Stimulated activated CD4-positive, alpha-beta T cell treated with anti-CD3 and anti-CD28 coated beads, Interleukin-15, amount 100 ng/mL, for 24 hours (primary cell): ENCODE results near the gene CFAP299.
"Not testable (repeated sequence)": the region's sequence is repeated elsewhere in the genome, so short reads cannot be mapped to it uniquely, and the experiment has no call there.

Experiments used
- DNase-seq: peaks from one replicate; pipeline ENCODE4 v3.0.0-alpha.2; 2020

Gene CFAP299

DNA sequence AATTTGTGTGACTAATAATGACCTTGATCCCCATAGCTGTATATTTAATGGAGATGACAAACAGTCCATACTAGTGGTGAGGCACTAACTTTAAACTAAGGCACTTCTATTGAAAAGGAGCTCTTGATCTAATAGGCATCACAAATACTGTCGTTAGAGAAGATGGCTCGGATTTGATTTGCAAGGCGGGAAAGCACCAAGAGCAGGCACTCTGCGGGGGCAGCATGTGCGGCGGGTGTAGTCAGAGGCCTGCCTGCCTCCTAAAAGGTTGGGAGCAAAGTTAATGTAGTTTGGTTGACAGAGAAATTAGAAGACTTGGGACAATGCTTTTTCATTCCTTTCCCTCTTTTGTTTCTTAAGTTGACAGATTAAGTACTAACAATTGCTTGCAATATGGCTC is 278.8 kb downstream of the CFAP299 start:
- DNase-seq, result no peak

DNA sequence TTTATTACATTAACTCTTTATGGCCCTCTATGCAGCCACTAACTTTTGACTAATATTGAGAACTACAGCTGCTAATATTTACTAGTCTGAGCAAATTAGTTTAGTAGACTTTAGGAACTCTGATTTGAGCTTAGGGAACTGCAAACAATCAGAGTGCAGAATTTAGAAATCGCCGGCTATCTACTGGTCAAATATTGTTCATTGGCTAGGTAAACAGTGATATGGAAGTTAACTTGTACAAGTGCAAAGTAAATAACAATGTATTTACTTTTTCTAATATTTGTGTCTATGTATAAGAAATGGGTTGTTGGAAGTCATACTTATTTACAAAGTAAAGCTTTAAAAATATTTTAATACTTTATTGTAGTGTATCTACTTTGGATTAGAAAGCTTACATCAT is 279.6 kb downstream of the CFAP299 start:
- DNase-seq, result no peak

DNA sequence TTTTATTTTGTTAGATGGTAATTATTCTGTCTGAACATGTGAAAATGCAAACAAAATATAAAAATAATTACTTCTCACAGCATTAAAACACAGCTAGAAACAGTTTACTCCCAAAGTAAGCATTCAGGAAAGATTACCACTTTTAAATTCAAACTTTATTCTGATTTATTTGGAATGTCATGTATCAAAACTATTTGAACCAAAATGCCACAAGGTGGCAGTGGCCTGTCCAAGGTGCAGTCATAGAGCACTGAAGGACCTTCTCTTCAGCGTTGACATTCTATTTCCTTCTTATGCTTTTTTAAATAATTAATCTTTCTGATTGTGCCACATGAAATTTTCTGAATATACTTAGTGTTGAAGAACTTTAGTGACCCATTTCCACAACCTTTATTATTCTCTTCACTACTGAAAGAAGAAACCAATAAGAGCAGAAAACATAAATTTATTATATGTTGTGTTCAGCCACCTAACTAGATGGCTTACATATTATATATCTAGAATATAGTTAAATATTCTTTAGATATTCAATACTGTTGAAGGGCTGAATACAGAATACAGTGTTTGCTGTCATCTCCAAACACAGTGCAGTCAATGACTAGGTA is 283.6 kb downstream of the CFAP299 start:
- peak; percentile 3 for DNase-seq

DNA sequence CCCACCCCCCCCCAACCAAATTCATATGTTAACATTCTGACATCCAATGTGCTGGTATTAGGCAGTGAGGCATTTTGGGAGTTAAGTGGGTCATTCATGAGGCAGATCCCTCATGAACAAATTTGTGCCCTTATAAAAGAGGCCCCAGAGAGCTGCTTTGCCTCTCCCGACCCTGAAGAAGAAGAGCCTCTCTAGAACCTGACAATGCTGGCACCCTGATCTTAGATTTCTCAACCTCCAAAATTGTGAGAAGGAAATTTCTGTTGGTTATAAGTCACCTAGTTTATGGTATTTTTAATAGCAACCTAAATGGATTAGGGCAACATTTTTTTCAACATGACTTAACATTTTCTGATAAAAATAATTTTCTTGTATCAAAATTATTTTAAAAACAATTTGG is 296.3 kb downstream of the CFAP299 start:
- no peak for DNase-seq

DNA sequence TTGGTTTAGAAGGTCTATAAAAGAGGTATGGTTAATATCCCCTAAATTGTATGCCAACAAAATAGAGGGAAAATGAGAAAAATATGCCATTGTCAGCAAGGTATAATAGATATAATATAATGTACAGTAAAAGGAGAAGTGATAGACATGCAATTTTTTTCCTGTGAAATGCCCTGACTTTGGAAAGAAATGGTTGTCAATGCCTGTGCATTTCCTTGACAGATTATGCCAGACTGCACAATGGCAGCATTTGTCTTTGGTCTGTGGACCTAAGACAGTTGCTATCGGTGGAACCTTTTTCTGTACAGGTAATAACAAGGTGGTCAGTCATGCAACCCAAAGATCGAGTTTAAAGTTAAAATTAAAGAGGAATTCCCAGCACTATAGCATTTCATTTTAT is 301.7 kb downstream of the CFAP299 start:
- no peak for DNase-seq

DNA sequence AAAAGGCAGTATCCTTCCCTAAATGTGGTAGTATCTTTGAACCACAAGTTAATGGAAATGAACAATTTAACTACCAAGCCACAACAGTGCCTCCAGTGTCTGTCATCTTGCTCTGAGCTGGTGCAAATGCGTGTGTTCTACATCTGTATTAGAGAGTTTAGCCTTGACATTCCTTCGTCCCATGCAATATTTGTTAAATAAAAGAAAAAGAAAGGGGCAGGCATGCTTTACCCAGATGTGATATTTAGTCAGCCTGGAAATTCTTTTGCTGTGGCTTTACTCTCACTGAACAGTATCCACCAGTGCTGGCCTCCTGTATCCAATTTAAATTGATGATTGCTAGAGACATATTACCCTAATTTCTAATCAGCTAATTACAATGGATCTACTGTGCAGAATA is 310.5 kb downstream of the CFAP299 start:
- no peak for DNase-seq

DNA sequence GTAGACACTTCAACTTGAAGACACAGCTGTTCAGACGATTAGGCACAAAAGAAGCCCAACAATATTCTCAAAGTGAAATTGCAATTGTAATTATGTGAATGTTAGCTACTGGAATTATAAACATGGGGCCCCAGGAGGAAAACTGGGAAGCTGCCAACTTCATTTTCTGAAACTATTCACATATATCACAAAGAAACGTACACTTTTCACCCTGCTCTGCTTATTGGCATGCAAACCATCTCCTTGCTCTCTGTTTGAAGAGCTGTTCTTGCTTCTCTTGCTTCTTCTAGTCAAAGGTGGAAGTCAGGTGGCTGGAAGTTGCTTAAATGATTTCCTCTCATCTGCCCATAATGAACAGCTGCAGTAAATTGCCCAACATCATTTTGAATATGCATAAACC is 320.1 kb downstream of the CFAP299 start:
- no peak for DNase-seq

DNA sequence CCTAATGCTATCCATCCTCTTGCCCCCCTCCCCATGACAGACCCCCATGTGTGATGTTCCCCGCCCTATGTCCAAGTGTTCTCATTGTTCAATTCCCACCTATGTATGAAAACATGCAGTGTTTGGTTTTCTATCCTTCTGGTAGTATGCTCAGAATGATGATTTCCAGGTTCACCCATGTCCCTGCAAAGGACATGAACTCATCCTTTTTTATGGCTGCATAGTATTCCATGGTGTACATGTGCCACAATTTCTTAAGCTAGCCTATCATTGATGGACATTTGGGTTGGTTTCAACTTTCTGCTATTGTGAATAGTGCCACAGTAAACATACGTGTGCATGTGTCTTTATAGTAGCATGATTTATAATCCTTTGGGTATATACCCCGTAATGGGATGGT is 334.6 kb downstream of the CFAP299 start:
- DNase-seq, result not testable (repeated sequence)

DNA sequence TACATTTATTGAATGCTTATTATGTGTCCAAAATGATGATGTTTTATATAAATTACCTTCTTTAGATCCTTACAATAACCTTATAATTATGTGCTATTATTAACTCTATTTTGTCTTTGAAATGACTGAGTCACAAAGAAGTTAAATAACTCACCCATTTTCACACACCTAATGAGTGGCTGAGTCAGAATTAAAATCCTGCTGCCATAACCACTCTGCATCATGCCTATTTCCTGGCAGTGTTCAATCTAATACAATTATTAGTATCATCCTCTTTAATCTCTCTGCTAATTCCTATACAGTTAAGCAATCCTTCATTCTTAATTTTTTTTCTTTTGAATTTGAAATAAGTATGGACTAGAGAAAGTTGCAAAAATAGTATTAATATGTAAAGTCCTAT is 342.9 kb downstream of the CFAP299 start:
- DNase-seq, result no peak

DNA sequence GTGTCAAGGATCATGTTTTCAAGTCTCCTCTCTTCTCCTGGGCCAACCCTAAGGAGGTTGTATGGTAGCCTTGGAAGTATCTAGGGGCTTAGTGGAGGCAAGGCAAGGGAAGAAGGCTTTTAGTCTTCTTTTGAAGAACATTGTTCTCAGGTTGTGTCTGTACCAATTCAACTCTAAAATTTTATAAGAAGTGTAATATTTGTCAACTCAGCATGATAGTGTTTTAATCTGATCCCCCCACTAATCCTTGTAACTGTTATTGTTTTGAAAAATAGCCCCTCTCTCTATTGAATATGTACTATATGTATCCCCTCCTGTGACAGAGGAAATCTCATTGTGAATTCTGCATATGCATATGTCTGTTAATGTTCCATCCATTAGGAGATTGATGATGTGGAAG is 345.4 kb downstream of the CFAP299 start:
- no peak for DNase-seq

DNA sequence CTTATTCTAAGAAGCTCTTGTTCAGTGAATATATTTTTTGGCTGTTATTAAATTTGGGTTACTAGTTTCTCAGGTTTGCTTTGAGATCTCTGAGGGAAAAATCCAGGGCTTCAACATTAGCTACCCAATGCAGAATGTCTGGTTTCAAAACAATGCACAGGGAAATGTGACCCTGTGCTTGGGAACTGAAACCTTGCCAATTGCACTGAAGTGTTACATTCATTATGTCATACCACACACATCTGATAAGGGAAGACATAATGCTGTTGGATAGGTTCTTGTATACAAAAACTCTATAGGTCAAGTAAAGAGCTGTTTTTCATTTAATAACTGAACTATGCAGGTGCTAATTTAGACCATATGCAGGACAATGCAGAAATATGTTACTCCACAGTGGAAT is 349.7 kb downstream of the CFAP299 start:
- DNase-seq, result no peak

DNA sequence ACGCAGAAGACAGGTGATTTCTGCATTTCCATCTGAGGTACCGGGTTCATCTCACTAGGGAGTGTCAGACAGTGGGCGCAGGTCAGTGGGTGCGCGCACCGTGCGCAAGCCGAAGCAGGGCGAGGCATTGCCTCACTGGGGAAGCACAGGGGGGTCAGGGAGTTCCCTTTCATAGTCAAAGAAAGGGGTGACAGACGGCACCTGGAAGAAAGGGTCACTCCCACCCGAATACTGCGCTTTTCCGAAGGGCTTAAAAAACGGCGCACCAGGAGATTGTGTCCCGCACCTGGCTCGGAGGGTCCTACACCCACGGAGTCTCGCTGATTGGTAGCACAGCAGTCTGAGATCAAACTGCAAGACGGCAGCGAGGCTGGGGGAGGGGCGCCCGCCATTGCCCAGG is 352.2 kb downstream of the CFAP299 start:
- DNase-seq, result not testable (repeated sequence)

DNA sequence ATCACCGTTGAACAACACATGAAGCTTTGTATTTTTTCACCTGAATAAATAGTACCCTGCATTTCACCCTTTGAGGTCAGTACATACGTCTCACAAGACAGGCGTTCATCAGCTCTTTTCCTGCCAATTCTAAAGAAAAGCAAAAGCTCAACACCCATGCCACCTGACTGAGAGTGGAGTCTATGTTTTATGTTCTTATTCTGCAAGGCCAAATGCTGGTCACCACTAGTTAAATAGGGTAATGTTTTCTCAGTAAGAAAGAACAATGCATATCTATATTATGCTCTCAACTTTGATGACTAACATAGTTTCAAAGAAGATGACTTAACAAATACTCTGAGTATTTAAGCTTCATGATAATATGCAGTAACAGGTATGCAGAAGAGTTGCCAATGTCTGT is 358.6 kb downstream of the CFAP299 start:
- no peak for DNase-seq

DNA sequence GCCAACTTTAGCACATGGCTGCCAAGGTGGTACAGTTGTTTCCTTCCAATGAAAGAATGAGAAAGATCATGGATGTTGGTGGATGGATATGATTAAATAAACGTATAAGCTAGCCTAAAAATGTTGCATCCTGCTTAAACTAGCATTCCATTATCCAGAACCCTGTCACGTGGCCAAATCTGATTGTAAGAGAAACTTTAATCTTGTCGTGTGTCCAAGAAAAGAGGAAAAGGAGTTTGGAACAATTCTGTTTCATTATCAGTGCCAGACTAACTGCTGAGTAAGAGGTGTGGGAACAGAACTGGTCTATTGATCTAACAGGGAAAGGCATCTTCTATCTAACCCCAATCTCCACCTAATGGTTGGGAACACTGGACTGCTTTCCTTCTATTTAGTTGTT is 369.8 kb downstream of the CFAP299 start:
- DNase-seq, result no peak

DNA sequence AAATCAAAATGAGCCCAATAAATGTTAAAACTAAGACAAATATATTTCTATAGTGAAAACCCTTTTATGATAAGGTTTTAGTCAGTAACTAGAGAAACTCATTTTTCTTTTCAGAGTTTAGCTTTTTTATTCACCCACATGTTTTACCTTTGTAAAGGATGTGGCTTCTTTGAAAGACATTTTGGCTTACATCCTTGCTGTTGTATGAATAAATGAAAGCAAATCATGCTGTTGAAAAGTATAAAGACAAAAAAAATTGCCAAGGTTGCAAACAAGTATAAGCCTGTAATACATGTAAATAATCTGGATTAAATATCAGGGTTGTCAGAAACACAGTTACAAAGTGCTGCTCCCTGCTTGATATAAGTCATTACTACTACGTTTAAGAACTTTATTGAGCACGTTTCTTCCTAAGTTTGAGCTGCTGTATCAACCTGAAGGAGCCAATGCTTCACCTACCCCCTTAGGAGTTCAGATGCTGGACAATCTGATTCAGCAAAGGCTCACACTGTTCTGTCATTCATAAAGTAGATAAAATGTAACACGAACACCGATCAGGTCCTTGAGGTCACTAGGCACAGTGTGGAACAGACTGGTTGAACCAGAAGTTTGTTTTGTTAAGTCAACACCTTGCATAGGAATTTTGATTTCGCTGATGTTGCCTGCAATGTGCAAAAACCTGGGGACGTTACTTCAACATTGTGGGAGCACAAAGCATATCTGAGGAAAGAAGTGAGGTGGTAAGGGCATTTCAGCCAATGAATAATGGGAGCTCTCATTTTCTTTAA is 373.7 kb downstream of the CFAP299 start:
- no peak for DNase-seq

DNA sequence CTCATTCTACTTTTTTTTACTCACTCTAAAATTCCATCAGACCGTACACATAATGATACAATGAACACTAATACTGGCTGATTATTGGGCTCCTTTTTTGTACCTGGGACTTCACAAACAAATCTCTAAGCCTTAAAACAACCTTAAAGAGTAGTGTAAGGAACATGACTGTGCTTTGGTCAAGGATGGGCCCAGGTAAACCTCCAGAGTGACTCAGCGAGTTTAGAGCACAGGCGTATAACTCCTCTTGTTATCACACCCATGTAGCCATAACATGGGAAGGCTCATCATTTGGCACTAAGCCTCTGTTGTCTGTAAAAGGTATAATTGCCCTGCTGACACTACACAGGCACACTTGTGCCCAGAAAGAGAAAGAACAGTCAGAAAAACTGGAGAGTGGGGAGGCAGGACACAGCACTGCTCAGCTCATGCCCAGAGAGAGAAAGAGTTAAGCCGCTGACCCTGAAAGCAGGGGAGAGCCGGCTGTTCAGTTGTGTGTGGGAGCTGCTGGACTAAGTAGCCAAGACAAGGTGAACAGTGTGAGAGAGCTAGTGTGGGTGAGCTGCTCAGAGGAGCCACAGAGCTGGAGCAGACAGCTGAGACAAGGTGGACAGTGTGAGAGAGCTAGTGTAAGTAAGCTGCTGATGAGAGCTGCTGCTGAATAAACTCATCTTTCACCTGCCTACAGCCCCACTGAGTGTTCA is 375.4 kb downstream of the CFAP299 start:
- no peak for DNase-seq

DNA sequence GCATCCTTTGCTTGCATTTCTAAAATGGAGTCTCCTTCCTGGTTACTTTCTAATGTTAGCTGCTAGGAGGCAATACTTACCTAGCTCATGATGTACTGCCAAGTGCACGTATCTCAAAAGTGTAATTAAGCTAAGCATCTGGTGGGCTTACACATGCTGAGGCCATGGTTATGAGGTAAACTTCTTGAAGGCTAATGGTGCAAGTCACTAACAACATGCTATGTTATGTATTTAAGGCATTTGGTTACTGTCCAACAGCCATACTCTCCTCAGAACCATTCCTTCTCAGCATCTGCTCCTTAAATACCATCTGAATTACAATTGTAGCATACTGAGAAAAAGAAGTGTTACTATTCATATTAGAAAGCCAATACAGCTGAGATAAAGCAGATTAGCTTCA is 376.4 kb downstream of the CFAP299 start:
- DNase-seq, result no peak

DNA sequence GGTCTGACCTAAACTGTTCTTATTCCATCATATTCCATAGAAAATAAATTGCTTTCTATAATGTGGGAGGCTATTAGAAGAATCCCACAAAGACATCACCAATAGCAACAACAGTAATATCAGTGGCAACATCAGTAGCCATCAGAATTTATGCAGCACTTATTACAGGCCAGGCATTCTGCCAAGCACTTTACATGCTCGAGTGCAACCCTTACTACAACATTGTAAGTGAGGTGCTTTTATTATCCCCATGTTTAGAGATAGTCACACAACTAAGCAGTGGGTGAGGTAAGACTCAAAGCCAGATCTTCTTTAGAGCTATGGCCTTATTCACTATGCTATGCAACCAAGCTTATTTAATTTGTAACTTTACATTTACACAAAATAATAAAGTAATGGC is 377.9 kb downstream of the CFAP299 start:
- DNase-seq, result no peak

DNA sequence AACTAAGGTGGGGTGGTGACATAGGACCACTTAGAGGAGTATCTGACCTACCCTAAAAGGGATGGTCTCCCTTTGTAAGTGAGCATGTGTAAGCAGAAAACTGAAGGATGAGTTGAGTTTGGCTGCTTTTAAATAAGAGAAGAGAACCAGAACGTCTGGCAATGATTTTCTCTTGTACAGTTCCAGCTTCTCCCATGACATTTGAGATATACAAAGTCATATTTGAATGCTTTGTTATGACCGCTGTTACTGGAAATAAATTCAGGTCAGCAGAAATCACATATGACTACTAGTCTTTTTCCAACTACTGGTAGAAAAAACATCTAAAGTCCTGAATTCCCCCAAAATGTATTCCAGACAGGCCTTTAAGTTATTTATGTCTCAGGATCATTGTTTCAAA is 381.7 kb downstream of the CFAP299 start:
- no peak for DNase-seq

DNA sequence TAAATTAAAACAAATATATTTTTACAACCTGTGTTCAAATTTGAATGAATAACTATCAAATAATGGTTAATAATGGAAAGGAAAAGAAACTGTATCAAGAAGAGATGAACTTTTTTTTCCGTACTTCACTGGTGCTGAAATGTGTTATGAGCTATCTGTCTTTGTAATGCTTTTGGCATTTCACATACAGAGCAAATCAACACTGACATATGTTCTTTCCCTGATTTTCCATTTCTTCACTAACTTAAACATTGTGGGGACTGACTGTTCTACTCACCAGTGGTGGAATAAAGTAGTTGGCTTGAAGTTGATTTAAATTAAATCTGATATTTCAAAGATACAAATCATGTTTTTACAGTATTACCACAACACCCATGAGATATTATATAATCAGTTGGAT is 390.9 kb downstream of the CFAP299 start:
- no peak for DNase-seq

DNA sequence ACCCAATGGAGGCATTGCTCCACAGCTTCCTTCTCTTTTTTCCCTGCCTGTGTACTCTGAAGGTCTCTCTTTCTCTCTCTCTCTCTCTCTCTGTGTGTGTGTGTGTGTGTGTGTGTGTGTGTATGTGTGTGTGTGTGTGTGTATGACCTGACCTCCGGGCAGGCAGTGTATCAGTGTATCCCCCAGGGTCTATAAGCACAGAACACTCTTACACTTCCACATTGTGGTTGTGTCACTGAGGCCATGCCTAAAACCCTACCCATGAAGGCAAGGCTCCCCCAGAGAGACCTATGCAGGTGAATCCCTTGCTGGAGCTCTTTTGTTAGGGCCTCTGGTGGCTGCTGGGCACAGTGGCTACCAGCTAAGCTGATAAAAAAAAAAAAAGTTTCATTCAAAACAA is 394.6 kb downstream of the CFAP299 start:
- DNase-seq, result no peak

DNA sequence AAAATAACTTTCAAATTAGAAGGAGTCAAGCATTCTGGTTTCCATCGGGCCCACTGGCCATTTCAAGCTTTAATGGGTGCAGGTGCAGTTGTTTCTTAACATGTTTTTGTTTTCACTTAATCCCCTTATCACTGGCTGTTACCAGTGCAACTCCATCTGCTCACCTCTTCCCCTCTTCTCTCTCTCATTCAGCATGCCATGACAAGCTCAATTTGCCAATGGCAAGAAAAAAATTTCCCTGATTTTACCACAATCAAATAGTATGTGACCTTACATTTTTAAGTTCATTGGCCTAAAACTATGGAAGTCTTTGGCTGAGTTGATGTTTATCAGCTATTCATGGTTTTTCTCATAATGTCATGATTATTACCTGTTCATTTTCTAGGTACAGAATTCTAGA is 395.9 kb downstream of the CFAP299 start:
- no peak for DNase-seq

DNA sequence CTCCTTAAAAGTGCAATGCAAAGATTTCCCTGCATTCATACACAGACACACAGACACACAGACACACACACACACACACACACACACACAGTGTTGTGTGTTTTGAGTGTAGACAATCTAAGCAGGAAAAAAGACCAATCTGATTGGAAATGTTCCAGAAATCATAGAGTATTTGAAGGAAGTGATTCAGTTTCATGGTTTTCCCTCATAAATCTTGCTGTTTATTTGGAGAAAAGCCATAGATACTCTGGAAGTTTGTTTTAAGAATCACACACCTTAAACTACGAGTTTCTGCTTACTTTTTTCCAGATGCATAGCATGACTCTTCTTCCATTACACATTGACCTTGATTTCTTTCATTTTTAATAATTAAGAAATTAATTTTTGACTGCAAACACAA is 396.5 kb downstream of the CFAP299 start:
- no peak for DNase-seq

DNA sequence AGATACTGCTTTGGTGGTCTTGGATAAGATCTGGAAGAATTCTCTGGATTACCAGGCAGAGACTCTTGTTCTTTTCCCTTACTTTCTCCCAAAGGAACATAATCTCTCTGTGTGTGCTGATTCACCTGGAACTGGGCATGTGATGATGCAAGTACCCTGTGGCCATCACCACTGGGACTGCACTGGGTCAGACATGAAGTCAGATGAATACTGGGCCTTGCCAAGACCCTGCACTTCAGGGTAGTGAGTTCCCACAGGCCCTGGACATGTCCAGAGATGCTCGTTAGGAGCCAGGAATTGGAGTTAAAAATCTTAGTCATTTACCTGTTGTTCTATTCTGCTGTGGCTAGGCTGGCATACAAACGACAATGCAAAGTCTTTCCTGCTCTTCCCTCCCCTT is 404.8 kb downstream of the CFAP299 start:
- DNase-seq, result no peak
